ENCODE measurements around the gene EMC6. TPM values are rescaled to one million over a fixed set of nuclear protein-coding genes. Genes with fewer than 3 reads are reported as not detected.
A peak's percentile ranks its signal among the peaks of the same experiment; 100 is the strongest.
"Not testable (repeated sequence)": the region's sequence is repeated elsewhere in the genome, so short reads cannot be mapped to it uniquely, and the experiment has no call there.

EMC6 gene
- total RNA-seq, 3 donors from 2014 or later (not counting 1 experiment from before 2014, with no cell fraction given) = 29.3 to 34.7 (median 32.1) TPM

DNA sequence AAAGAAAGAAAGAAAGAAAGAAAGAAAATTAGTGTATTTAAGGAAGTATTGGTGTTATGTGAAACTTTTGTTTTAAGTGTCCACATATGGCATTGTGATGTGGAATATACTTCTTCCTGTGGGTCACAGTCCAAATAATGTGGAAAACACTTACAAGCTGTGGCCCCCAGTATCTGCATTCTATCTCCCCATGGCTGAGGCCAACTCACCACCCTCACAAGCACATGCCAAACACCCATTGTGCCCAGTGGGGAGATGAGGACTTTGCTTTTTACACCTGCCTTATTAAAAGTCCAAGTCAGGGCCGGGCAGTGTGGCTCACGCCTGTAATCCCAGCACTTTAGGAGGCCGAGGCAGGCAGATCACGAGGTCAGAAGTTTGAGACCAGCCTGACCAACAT is 31.3 kb downstream of the EMC6 start:
- H3K27ac Mint-ChIP-seq = no peak overlapping the region
- H3K4me1 ChIP-seq (ENCODE audit: control insufficient read depth, insufficient read depth, low read length) = peaks cover 27% of the 10 kb centered on the region
- TF ChIP-seq, protein P1, sequence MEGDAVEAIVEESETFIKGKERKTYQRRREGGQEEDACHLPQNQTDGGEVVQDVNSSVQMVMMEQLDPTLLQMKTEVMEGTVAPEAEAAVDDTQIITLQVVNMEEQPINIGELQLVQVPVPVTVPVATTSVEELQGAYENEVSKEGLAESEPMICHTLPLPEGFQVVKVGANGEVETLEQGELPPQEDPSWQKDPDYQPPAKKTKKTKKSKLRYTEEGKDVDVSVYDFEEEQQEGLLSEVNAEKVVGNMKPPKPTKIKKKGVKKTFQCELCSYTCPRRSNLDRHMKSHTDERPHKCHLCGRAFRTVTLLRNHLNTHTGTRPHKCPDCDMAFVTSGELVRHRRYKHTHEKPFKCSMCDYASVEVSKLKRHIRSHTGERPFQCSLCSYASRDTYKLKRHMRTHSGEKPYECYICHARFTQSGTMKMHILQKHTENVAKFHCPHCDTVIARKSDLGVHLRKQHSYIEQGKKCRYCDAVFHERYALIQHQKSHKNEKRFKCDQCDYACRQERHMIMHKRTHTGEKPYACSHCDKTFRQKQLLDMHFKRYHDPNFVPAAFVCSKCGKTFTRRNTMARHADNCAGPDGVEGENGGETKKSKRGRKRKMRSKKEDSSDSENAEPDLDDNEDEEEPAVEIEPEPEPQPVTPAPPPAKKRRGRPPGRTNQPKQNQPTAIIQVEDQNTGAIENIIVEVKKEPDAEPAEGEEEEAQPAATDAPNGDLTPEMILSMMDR (IDR thresholded peaks at IDR 0.05) = no peak
- no peaks in the 10 kb centered on the region for H3K27me3 Mint-ChIP-seq (ENCODE audit: low read depth in 2 of 2)
- no peak for ATAC-seq
- no peak for DNase-seq
- no peaks in the 10 kb centered on the region for H3K36me3 Mint-ChIP-seq
- H3K27me3 ChIP-seq (ENCODE audit: control insufficient read depth, insufficient read depth, low read length) = no peaks in the 10 kb centered on the region
- no peaks in the 10 kb centered on the region for H3K36me3 ChIP-seq (ENCODE audit: control insufficient read depth, insufficient read depth, low read length)
- no peak overlapping the region for H3K4me3 Mint-ChIP-seq
- intact Hi-C loops (cut with micrococcal nuclease) = no loop called here
- H3K9me3 ChIP-seq (ENCODE audit: control insufficient read depth, insufficient read depth, low read length) = no peaks in the 10 kb centered on the region
- WGBS (ENCODE audit: insufficient coverage) = 86% methylated on average over 4 of the region's 4 CpGs
- H3K4me1 Mint-ChIP-seq = peaks cover 7 to 20% of the 10 kb centered on the region in 2 donors
- no peak overlapping the region for H3K27ac ChIP-seq (ENCODE audit: low read length)
- no peaks in the 10 kb centered on the region for H3K9me3 Mint-ChIP-seq
- H3K4me3 ChIP-seq (ENCODE audit: low read length) = no peak overlapping the region

DNA sequence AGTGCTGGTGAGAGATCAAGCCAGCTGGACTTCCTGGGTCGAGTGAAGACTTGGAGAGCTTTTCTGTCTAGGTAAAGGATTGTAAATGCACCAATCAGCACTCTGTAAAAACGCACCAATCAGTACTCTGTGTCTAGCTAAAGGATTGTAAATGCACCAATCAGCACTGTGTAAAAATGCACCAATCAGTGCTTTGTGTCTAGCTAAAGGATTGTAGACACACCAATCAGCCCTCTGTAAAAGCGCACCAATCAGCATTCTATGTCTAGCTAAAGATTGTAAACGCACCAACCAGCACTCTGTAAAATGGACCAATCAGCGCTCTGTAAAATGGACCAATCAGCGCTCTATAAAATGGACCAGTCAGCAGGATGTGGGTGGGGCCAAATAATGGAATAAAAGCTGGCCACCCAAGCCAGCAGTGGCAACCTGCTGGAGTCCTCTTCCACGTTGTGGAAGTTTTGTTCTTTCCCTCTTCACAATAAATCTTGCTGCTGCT is 33.5 kb downstream of the EMC6 start:
- H3K4me3 Mint-ChIP-seq; H3K27ac ChIP-seq (ENCODE audit: low read length); H3K9me3 ChIP-seq (ENCODE audit: control insufficient read depth, insufficient read depth, low read length); DNase-seq; H3K36me3 ChIP-seq (ENCODE audit: control insufficient read depth, insufficient read depth, low read length); H3K27me3 Mint-ChIP-seq (ENCODE audit: low read depth in 2 of 2); H3K9me3 Mint-ChIP-seq; H3K27me3 ChIP-seq (ENCODE audit: control insufficient read depth, insufficient read depth, low read length); intact Hi-C loops (cut with micrococcal nuclease); ATAC-seq; H3K27ac Mint-ChIP-seq; H3K36me3 Mint-ChIP-seq; H3K4me3 ChIP-seq (ENCODE audit: low read length): not testable (repeated sequence)
- 96% methylated on average over 7 of the region's 7 CpGs for WGBS (ENCODE audit: insufficient coverage)
- peaks cover 12% of the 10 kb centered on the region for H3K4me1 ChIP-seq (ENCODE audit: control insufficient read depth, insufficient read depth, low read length)
- H3K4me1 Mint-ChIP-seq = peaks cover 8 to 13% of the 10 kb centered on the region in 2 donors

DNA sequence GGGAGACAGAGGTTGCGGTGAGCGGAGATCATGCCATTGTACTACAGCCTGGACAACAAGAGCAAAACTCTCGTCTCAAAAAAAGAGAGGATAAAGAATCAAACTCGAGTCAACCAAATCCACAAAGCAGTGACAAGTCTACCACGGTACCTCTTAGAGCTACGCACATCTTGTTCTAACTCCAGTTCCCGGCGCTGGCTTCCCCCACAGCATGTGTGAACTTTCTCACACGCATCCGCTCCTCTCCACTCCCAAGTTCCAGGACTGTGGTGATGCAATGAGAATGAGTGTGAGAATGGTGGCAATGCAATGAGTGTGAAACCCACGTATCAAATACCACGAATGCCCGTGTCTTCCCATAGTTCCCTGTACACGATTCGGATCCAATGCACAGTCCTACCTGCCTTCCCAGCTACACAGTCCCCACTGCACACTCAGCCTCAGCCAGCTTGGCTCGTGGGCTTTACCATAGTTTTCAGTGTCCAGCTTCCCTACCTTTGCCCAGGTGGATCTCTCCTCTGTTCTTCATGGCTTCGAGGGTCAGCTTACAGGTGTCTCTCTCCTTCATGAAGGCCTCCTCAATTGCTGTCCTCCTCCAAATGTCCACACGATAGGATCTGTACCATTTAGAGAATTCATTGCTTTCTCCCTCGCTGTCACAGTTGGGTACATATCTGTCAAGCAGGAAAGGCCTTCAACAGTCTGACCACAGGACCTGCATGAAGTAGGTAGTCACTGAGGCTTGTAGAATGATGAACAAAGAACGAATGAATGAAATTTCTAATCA is 36.5 kb downstream of the EMC6 start:
- Histone ChIP-seq H3K27me3 (ENCODE audit: control insufficient read depth, insufficient read depth, low read length) (no peaks in the 10 kb centered on the region), H3K9me3 (ENCODE audit: control insufficient read depth, insufficient read depth, low read length) (no peaks in the 10 kb centered on the region), H3K36me3 (ENCODE audit: control insufficient read depth, insufficient read depth, low read length) (no peaks in the 10 kb centered on the region), H3K4me1 (ENCODE audit: control insufficient read depth, insufficient read depth, low read length) (peaks cover 12% of the 10 kb centered on the region), H3K27ac (ENCODE audit: low read length) (no peak overlapping the region), H3K4me3 (ENCODE audit: low read length) (no peak overlapping the region)
- intact Hi-C loops (cut with micrococcal nuclease) = no loop called here
- ATAC-seq (peak; percentile 37 to 72 (median 44)), DNase-seq (no peak)
- TF ChIP-seq, protein P1 (IDR thresholded peaks at IDR 0.05) = no peak
- no peak overlapping the region for H3K27ac Mint-ChIP-seq
- peak overlapping the region; percentile 3 for H3K4me3 Mint-ChIP-seq
- WGBS (ENCODE audit: insufficient coverage) = 58% methylated on average over 20 of the region's 20 CpGs
- H3K27me3 Mint-ChIP-seq (ENCODE audit: low read depth in 2 of 2) = no peaks in the 10 kb centered on the region
- H3K4me1 Mint-ChIP-seq = peaks cover 8 to 18% of the 10 kb centered on the region in 2 donors
- H3K9me3 Mint-ChIP-seq = no peaks in the 10 kb centered on the region
- no peaks in the 10 kb centered on the region for H3K36me3 Mint-ChIP-seq

DNA sequence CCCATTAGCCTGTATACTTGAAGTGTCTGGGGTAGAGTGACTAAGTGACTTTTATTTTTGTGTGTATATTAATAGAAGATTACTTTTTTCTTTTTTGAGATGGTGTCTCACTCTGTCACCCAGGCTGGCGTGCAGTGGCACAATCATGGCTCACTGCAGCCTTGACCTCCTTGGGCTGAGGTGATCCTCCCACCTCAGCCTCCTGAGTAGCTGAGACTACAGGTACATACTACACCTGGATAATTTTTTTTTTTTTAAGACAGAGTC is 37.0 kb downstream of the EMC6 start:
- H3K27me3 ChIP-seq (ENCODE audit: control insufficient read depth, insufficient read depth, low read length); H3K36me3 Mint-ChIP-seq; H3K27ac ChIP-seq (ENCODE audit: low read length); H3K9me3 ChIP-seq (ENCODE audit: control insufficient read depth, insufficient read depth, low read length); H3K4me3 ChIP-seq (ENCODE audit: low read length); H3K27me3 Mint-ChIP-seq (ENCODE audit: low read depth in 2 of 2); H3K9me3 Mint-ChIP-seq; H3K36me3 ChIP-seq (ENCODE audit: control insufficient read depth, insufficient read depth, low read length); DNase-seq; intact Hi-C loops (cut with micrococcal nuclease); H3K27ac Mint-ChIP-seq: not testable (repeated sequence)
- Mint-ChIP-seq H3K4me3 (peak overlapping the region; percentile 3), H3K4me1 (peaks cover 10 to 21% of the 10 kb centered on the region in 2 donors)
- H3K4me1 ChIP-seq (ENCODE audit: control insufficient read depth, insufficient read depth, low read length) = peaks cover 15% of the 10 kb centered on the region
- ATAC-seq = peak in 1 of 3 donors; percentile 10
- WGBS (ENCODE audit: insufficient coverage) = 100% methylated on average over 1 of the region's 1 CpG

Data from natural killer cell (primary cell).